GM10266 (cell line): ENCODE measurements around the gene WASHC4.

ENCODE experiments used
- DNase-seq: peaks from one replicate; pipeline ENCODE4 v3.0.0; 2012; ENCODE audit errors: extremely low spot score
- TF ChIP-seq, protein P1 (sequence below): IDR thresholded peaks from 2 replicates; pipeline ENCODE4 v1.5.1; 2012; ENCODE audit warnings: mild to moderate bottlenecking, low read depth; ENCODE audit not compliant: control insufficient read depth, insufficient read depth; ENCODE audit errors: missing control alignments

WASHC4 gene, protein sequence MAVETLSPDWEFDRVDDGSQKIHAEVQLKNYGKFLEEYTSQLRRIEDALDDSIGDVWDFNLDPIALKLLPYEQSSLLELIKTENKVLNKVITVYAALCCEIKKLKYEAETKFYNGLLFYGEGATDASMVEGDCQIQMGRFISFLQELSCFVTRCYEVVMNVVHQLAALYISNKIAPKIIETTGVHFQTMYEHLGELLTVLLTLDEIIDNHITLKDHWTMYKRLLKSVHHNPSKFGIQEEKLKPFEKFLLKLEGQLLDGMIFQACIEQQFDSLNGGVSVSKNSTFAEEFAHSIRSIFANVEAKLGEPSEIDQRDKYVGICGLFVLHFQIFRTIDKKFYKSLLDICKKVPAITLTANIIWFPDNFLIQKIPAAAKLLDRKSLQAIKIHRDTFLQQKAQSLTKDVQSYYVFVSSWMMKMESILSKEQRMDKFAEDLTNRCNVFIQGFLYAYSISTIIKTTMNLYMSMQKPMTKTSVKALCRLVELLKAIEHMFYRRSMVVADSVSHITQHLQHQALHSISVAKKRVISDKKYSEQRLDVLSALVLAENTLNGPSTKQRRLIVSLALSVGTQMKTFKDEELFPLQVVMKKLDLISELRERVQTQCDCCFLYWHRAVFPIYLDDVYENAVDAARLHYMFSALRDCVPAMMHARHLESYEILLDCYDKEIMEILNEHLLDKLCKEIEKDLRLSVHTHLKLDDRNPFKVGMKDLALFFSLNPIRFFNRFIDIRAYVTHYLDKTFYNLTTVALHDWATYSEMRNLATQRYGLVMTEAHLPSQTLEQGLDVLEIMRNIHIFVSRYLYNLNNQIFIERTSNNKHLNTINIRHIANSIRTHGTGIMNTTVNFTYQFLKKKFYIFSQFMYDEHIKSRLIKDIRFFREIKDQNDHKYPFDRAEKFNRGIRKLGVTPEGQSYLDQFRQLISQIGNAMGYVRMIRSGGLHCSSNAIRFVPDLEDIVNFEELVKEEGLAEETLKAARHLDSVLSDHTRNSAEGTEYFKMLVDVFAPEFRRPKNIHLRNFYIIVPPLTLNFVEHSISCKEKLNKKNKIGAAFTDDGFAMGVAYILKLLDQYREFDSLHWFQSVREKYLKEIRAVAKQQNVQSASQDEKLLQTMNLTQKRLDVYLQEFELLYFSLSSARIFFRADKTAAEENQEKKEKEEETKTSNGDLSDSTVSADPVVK

GRCh38 chr12:105107494-105108371, at the start of gene WASHC4:
Gene WASHC4 (plus strand): TSS chr12:105107731. CDS start chr12:105107801, 70 bp downstream.
- peak; percentile 97 for DNase-seq
- TF ChIP-seq, protein P1, sequence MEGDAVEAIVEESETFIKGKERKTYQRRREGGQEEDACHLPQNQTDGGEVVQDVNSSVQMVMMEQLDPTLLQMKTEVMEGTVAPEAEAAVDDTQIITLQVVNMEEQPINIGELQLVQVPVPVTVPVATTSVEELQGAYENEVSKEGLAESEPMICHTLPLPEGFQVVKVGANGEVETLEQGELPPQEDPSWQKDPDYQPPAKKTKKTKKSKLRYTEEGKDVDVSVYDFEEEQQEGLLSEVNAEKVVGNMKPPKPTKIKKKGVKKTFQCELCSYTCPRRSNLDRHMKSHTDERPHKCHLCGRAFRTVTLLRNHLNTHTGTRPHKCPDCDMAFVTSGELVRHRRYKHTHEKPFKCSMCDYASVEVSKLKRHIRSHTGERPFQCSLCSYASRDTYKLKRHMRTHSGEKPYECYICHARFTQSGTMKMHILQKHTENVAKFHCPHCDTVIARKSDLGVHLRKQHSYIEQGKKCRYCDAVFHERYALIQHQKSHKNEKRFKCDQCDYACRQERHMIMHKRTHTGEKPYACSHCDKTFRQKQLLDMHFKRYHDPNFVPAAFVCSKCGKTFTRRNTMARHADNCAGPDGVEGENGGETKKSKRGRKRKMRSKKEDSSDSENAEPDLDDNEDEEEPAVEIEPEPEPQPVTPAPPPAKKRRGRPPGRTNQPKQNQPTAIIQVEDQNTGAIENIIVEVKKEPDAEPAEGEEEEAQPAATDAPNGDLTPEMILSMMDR: no peak

DNA sequence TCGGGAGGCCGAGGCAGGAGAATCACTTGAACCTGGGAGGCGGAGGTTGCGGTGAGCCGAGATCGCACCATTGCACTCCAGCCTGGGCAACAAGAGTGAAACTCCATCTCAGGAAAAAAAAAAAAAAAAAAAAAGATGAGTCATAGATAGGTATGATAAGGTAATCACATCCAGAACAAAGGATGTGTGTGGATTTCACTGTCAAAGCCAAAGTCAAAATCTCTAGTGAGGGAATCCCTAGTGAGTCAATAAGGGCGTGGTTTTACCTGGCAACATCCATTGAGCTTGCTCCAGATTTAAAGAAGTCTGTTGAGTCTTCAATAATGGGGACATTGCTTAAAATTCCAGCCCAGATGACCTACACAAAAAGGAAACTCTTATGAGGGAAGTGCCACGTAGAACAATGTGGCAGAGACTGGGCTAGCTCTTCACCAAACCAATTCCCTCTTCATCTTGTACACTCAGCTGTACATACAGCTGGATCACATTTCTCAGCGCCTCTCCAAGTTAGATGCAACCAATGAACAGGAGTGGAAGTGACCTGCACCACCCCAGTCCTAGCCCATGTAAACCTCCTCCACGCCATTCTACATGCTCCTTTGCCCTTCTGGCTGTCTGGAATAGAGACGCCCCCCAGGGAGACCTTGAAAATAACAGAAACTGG, 46.7 kb upstream of the WASHC4 start:
- TF ChIP-seq, protein P1: no peak
- no peak for DNase-seq

- DNase-seq: no peak
- TF ChIP-seq, protein P1: no peak
Measured at GRCh38 chr12:105064564-105065178, 42.9 kb upstream of the WASHC4 start.

DNA sequence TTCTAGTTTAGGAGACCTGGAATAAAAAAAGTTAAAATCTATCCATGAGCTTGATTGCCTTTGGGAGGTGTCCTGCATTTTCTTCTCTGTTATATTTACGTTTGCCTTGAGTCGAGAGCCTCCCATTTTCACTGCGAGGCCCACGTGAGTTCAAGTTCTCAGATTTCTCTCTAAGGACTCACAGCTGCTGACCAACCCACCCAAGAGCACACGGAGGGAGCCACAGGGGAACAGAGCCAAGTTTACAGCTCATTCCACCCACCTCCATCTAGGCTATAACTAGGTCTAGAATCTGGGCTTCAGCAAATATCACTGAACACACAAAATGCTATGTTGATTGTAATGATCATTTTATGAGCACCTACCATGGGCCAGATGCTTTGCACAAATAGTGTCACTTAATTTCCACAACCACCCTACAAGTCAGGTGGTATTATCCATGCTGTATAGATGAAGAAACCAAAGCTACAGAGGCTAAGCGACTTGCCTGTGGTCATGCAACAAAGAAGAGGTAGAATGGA, 40.0 kb upstream of the WASHC4 start:
- DNase-seq: no peak
- TF ChIP-seq, protein P1: no peak

DNA sequence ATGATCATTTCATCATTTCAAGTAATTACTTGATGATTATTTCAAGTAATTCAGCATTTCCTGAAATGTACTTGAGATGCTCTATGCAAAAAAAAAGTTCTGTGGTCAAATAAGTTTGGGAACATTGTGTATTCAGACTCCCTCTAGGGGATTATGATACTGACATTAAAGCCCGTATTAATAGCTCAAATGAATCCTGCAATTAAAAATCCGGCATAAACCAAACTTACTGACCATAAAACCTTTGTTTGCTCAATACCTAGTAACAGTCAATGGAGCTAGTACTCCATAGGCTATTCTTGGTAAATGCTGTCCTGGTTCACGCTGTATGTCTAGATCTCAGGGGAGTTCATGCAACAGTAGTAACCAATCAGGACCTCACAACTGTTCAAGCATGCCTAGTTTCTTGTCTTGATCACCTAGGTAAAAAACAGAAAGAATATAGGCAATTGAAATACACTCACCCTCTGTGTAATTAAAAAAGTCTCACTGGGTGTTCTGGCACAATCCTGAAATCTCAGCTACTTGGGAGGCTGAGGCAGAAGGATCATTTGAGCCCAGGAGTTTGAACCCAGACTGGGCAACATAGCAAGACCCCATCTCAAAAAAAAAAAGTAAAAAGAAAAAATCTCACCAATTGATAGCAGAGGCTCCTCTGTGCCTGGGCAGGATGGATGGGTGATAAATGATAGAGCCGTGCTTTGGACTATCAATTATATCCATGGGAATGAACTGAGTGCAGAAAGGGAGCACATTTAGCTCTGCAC, 37.4 kb upstream of the WASHC4 start:
- TF ChIP-seq, protein P1: no peak
- DNase-seq: no peak
